Muscle layer of colon (tissue), 2 donors: ENCODE results near the gene PTPN12.
"Not testable (repeated sequence)": the region's sequence is repeated elsewhere in the genome, so short reads cannot be mapped to it uniquely, and the experiment has no call there.

Experiments used
- H3K27ac ChIP-seq: one replicate; pipeline ENCODE4 v1.7.0; 2013; ENCODE audit warnings: low read depth, mild to moderate bottlenecking, low read length, moderate library complexity
- H3K27me3 ChIP-seq, 2 donors: one replicate each; pipeline ENCODE4 v1.7.0; 2013; ENCODE audit warnings: low read length in 2 of 2, mild to moderate bottlenecking in 2 of 2; ENCODE audit not compliant: insufficient read depth in 2 of 2, control insufficient read depth in 1 of 2
- H3K36me3 ChIP-seq: one replicate; pipeline ENCODE4 v1.7.0; 2013; ENCODE audit warnings: mild to moderate bottlenecking, low read length; ENCODE audit not compliant: insufficient read depth
- H3K4me1 ChIP-seq: one replicate; pipeline ENCODE4 v1.7.0; 2013; ENCODE audit warnings: mild to moderate bottlenecking, low read length; ENCODE audit not compliant: insufficient read depth
- H3K4me3 ChIP-seq, 2 donors: one replicate each; pipeline ENCODE4 v1.7.0; 2013; ENCODE audit warnings: low read length in 2 of 2, low read depth in 1 of 2, mild to moderate bottlenecking in 1 of 2, moderate library complexity in 1 of 2
- H3K9ac ChIP-seq: one replicate; pipeline ENCODE4 v1.7.0; 2013; ENCODE audit warnings: low read length
- H3K9me3 ChIP-seq: one replicate; pipeline ENCODE4 v1.7.0; 2013; ENCODE audit warnings: mild to moderate bottlenecking, low read length
- donor health status: abdominal sarcoma.
- donor health status: Adenocarcinoma of cecum.

Gene PTPN12

DNA sequence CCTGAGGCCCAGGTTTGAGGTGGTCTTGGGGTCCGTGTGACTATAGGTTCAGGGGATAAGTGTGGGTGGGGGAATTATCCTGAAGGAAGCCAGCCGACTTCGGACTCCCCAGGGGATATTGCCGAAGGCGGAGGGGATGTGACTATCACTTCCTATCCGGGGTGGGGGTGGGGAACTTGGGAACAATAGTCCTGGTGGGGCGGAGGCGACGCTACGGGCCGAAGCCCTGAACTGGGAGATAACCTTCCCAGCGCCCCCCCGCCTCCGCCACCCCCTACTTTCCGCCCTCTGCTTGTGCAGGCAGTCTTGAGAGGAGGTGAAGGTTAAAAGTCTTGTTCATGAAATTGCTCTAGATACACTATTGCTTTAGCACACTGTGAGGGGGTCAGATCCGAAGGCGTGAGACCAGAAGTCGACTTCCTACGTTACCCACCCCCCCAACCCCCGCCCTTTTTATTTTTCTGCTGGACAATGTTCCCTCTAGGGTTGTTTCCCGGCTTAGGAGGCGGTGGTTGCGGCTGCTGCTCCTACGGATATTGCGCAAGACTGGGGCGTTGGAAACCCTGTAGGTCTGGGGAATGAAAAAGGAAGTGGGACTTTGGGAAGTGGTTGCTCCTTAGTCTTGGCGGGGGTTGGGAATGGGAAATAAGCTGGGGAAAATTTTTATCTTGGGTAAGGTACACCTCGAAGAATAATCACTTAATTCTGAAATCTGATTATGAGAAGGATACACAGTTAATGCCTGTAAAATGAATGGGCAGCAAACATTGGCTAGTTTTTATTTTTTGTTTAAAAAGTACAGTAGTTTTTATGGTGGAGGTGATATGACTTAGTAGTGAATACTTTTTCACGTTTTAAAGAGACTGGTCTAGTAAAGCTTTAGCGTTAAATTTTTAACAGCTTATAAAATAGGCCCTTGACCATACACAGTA lies 1.5 kb downstream of the PTPN12 start:
- peak overlapping the region; percentile 99 for H3K27ac ChIP-seq
- no peaks in the 10 kb centered on the region for H3K36me3 ChIP-seq
- H3K9ac ChIP-seq: peak overlapping the region; percentile 99
- H3K4me3 ChIP-seq: peak overlapping the region; percentile 66 to 99
- H3K27me3 ChIP-seq: no peaks in the 10 kb centered on the region
- H3K9me3 ChIP-seq: no peaks in the 10 kb centered on the region
- H3K4me1 ChIP-seq: peaks cover 31% of the 10 kb centered on the region

DNA sequence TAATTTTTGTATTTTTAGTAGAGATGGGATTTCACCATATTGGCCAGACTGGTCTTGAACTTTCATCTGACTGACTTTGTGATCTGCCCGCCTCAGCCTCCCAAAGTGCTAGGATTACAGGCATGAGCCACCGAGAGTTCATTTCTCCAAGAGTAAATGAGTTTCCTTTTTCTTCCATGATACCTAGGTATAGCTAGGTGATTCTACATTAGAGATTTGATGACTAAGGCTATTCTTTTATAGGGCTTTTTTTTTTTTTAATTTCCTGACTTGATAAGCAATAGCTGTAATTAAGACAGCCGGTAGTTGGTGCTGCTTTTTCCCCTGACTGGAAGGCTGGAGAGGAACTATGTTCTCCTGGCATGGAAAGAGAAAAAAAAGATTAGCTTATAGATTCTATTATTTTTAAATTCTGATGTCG lies 3.3 kb downstream of the PTPN12 start:
- Histone ChIP-seq H3K4me3 (no peak overlapping the region), H3K9me3 (no peaks in the 10 kb centered on the region), H3K27ac (no peak overlapping the region), H3K4me1 (peaks cover 31% of the 10 kb centered on the region), H3K9ac (no peak overlapping the region), H3K36me3 (no peaks in the 10 kb centered on the region), H3K27me3 (no peaks in the 10 kb centered on the region)

DNA sequence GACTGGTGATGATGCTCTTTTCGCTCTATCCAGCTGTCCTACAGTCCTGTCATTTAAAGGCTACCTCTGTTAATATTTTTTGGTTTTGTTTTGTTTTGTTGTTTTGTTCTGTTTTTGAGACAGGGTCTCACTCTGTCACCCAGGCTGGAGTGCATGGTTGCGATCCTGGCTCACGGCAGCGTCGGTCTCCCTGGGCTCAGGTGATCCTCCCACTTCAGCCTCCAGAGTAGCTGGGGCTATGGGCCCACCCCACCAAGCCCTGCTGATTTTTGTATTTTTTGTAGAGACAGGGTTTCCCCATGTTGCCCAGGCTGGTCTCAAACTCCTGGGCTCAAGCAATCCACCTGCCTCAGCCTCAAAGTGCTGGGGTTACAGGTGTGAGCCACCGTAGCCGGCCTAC lies 3.9 kb downstream of the PTPN12 start:
- H3K4me3 ChIP-seq, H3K27ac ChIP-seq: not testable (repeated sequence)

DNA sequence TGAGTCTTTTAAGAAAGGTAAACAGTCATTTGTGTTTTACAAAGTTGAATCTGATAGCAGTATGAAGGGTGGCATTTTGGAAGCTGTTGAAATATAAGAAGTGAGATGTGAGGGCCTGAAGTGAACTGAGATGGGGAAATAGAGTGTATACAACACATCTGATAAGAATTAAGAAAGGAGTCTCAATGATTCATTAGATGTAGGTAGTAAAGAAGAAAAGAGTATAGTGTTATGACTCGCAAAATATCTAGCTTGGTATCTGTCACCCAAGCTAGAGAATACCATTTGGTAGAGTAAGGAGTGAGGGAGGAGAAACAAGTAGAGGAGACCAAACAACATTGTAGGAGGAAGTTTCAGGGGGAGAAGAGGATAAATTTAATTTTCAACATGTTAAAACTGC lies 5.3 kb downstream of the PTPN12 start:
- Histone ChIP-seq H3K36me3 (no peaks in the 10 kb centered on the region), H3K9me3 (no peaks in the 10 kb centered on the region), H3K27me3 (no peaks in the 10 kb centered on the region), H3K27ac (no peak overlapping the region), H3K4me1 (peaks cover 41% of the 10 kb centered on the region), H3K4me3 (no peak overlapping the region), H3K9ac (no peak overlapping the region)

More for the DNA sequence above, 3.9 kb downstream of the PTPN12 start:
- H3K27me3 ChIP-seq, H3K9ac ChIP-seq, H3K9me3 ChIP-seq, H3K36me3 ChIP-seq: not testable (repeated sequence)
- peaks cover 31% of the 10 kb centered on the region for H3K4me1 ChIP-seq

DNA sequence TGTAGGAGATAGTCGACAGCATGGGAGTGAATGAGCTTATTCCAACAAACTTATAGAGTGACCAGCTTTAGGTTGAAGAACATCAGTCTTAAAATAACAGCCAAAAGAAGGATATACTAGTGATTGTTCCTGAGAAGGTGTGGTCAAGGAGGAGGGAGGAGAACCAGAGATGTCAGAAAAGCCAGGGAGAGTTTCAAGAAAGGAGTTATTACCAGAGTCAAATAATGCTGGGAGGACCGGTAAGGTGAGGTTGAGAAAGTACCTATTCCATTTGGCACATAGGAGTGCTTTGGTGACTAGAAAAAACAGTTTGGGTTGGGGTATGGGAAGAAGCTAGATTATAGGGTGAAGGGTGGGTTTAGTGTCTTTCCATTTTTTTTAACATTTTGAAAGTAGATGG lies 5.8 kb downstream of the PTPN12 start:
- Histone ChIP-seq H3K27me3 (no peaks in the 10 kb centered on the region), H3K4me3 (no peak overlapping the region), H3K9me3 (no peaks in the 10 kb centered on the region), H3K27ac (no peak overlapping the region), H3K4me1 (peaks cover 46% of the 10 kb centered on the region), H3K36me3 (no peaks in the 10 kb centered on the region), H3K9ac (no peak overlapping the region)

DNA sequence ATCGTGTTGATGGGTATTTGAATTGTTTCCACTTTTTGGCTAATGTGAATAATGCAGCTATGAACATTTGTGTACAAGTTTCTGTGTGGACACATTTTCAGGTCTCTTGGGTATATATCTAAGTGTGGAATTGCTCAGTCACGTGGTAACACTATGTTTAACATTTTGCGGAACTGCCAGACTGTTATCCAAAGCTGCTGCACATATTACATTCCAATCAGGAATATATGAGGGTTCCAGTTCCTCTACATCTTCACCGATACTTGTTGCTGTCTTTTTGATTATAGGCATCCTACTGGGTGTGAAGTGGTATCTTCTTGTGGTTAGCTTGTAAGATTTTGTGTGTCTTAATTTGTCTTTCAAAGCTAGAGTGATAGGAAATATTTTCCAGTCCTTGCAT lies 6.8 kb downstream of the PTPN12 start:
- H3K9me3 ChIP-seq: no peaks in the 10 kb centered on the region
- peaks cover 55% of the 10 kb centered on the region for H3K4me1 ChIP-seq
- no peak overlapping the region for H3K9ac ChIP-seq
- H3K27ac ChIP-seq: no peak overlapping the region
- H3K27me3 ChIP-seq: no peaks in the 10 kb centered on the region
- no peaks in the 10 kb centered on the region for H3K36me3 ChIP-seq
- no peak overlapping the region for H3K4me3 ChIP-seq

DNA sequence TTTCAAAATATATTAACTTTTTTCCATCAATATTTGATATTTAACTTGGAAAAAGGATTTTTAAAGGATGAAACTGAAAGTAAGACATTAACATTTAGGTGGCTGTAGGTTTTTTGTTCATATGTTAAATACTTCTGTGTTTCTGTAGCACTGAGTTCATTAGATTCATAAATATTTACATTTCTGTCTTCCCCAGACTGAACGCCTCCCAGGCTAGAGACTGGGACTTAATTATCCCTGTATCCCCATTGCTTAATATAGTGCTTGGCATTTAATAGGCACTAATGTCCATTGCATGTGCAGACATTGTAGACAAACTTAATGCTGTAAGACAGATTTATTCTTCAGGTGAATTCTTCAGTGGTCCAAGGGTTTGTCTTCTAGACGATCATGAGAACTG lies 7.4 kb downstream of the PTPN12 start:
- no peaks in the 10 kb centered on the region for H3K9me3 ChIP-seq
- H3K4me1 ChIP-seq: peaks cover 58% of the 10 kb centered on the region
- H3K4me3 ChIP-seq: no peak overlapping the region
- H3K27ac ChIP-seq: no peak overlapping the region
- H3K36me3 ChIP-seq: no peaks in the 10 kb centered on the region
- no peaks in the 10 kb centered on the region for H3K27me3 ChIP-seq
- H3K9ac ChIP-seq: no peak overlapping the region

DNA sequence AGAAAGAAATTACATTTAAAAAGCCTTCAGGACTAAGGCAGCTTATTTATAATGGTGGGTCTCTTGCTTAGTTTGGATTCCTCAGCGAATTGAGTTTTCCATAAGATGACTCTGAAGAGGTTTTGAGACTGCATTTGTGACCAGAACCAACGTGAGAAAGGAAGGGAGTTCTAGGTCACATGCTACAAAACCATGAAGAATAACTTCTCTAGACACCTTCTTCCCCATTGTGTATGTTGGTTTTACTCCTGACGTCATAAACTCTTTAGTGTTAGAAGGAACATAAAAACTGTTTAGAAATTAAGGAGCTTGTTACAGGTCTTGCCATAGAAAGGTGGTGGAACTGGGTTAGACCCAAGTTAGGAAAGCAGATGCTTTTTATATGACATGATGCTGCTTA lies 11.1 kb downstream of the PTPN12 start:
- no peaks in the 10 kb centered on the region for H3K27me3 ChIP-seq
- no peak overlapping the region for H3K27ac ChIP-seq

DNA sequence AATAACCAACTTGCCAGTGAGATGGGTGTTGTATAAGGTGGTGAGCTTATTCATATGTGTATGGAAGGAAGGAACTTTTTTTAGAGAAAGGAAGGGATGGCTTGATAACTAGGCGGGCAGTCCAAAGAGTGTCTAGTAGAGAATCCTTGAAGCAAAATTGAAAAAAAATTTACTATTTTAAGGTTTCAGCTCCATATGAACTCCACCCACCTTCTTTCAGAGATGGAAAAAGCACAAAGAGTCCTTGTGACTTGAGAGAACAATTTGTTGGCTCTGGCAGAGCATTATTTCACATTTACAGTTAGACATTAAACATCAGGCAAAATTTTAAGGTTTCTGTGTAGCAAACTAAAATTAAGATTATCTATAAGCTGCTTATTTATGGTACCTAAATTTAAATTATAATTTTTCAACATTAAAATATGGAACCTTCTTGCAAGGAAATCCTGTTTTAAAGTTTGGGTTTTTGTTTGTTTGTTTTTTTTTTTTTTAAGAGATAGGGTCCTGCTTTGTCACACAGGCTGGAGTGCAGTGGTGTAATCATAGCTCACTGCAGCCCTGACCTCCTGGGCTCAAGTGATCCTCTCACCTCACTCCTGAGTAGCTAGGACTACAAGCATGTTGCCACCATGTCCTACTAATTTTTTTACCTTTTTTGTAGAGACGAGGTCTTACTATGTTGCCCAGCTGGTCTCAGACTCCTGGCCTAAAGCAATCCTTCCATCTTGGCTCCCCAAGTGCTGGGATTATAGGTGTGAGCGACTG lies 12.2 kb downstream of the PTPN12 start:
- H3K9me3 ChIP-seq: no peaks in the 10 kb centered on the region
- H3K27ac ChIP-seq: no peak overlapping the region
- H3K4me3 ChIP-seq: no peak overlapping the region
- peaks cover 32% of the 10 kb centered on the region for H3K4me1 ChIP-seq
- H3K36me3 ChIP-seq: no peaks in the 10 kb centered on the region
- no peak overlapping the region for H3K9ac ChIP-seq
- no peaks in the 10 kb centered on the region for H3K27me3 ChIP-seq

More for the DNA sequence above, 11.1 kb downstream of the PTPN12 start:
- Histone ChIP-seq H3K4me1 (peaks cover 32% of the 10 kb centered on the region), H3K36me3 (no peaks in the 10 kb centered on the region), H3K4me3 (no peak overlapping the region), H3K9ac (no peak overlapping the region), H3K9me3 (no peaks in the 10 kb centered on the region)

DNA sequence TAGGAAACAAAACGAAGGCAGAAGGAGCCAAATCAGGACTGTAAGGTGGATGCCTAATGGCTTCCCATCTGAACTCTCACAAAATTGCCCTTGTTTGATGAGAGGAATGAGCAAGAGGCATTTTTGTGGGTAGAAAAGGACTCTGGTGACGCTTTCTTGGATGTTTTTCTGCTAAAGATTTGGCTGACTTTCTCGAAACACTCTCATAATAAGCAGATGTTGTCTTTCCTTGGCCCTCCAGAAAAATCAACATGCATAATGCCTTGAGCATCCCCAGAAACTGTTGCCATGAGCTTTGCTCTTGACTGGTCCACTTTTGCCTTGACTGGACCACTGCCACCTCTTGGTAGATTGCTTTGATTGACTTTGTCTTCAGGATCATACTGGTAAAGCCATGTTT lies 13.5 kb downstream of the PTPN12 start:
- no peak overlapping the region for H3K4me3 ChIP-seq
- no peak overlapping the region for H3K27ac ChIP-seq
- H3K4me1 ChIP-seq: peaks cover 32% of the 10 kb centered on the region
- H3K9me3 ChIP-seq: no peaks in the 10 kb centered on the region
- H3K27me3 ChIP-seq: no peaks in the 10 kb centered on the region
- no peak overlapping the region for H3K9ac ChIP-seq
- H3K36me3 ChIP-seq: no peaks in the 10 kb centered on the region

DNA sequence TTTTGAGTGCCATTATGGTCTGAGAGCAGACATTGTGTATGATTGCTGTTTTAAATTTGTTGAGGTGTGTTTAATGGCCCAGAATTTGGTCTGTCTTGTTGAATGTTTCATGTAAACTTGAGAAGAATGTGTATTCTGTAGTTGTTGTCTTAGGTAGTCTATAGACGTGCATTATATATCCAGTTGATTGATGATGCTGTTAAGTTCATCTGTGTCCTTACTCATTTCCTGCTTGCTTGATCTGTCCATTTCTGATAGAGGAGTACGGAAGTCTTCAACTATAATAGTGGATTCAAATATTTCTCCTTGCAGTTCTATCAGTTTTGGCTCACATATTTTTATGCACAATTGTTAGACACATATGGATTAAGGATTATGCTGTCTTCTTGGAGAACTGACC lies 16.0 kb downstream of the PTPN12 start:
- Histone ChIP-seq H3K9ac (no peak overlapping the region), H3K4me3 (no peak overlapping the region), H3K27me3 (no peaks in the 10 kb centered on the region), H3K4me1 (peaks cover 14% of the 10 kb centered on the region), H3K36me3 (no peaks in the 10 kb centered on the region), H3K27ac (no peak overlapping the region), H3K9me3 (no peaks in the 10 kb centered on the region)
